Panc1 (cell line): Measurements from ENCODE around the gene PEX6.

Source experiments
- CTCF ChIP-seq: fragments of 450-650 bp; IDR thresholded peaks from 2 replicates; pipeline ENCODE4 v1.5.1; 2017; ENCODE audit warnings: mild to moderate bottlenecking
- POLR2AphosphoS5 ChIP-seq: IDR thresholded peaks from 2 replicates; pipeline ENCODE4 v1.6.1; 2012; ENCODE audit warnings: mild to moderate bottlenecking, low read depth, low read length, moderate library complexity

GRCh38 chr6:42952389-42952788, 26.6 kb downstream of the PEX6 start:
- TF ChIP-seq CTCF (no peak), POLR2AphosphoS5 (no peak)
